PC-3 (cell line): ENCODE data around the gene MAK. TPM values are rescaled to one million over a fixed set of nuclear protein-coding genes. Genes with fewer than 3 reads are reported as not detected.
"Not testable (repeated sequence)": the region's sequence is repeated elsewhere in the genome, so short reads cannot be mapped to it uniquely, and the experiment has no call there.

Experiments
- ATAC-seq: fragments of 200-7000 bp; cut with Tn5 transposase; 2 replicates; pipeline ENCODE4 v1.9.1; 2020; ENCODE audit warnings: mild to moderate bottlenecking, moderate library complexity
- Bru-seq: library from RNA; stranded (reverse); fragments of 400-500 nt; gene quantifications from one replicate; lab custom pipeline; 2021; lab: Mats Ljungman, UMichigan
- BruChase-seq, 2 experiments: library from RNA; stranded (reverse); fragments of 400-500 nt; gene quantifications; one replicate each; lab custom pipeline; 2021; lab: Mats Ljungman, UMichigan
- BruUV-seq: library from RNA; stranded (reverse); fragments of 400-500 nt; replicated peaks from 2 replicates; lab custom pipeline; 2021; lab: Mats Ljungman, UMichigan
- CTCF ChIA-PET: fragments of 300-600 bp; sonication (Branson Sonifier 250); formaldehyde crosslinking; loops from one replicate; lab custom pipeline; 2022; ENCODE audit warnings: antibody characterized with exemption; lab: Charles Lee
- POLR2A ChIA-PET: fragments of 300-600 bp; sonication (Branson Sonifier 250); formaldehyde crosslinking; loops from one replicate; lab custom pipeline; 2022; ENCODE audit warnings: antibody characterized with exemption; ENCODE audit not compliant: unreplicated experiment; lab: Charles Lee
- DNase-seq: peaks from one replicate; pipeline ENCODE4 v3.0.0-alpha.2; 2015
- H2AFZ ChIP-seq: fragments of 300-600 bp; sonication (generic); 2 replicates; pipeline ENCODE4 v1.6.0; 2016; ENCODE audit warnings: antibody characterized with exemption, low read length
- H3F3A ChIP-seq: fragments of 300-600 bp; sonication (generic); one replicate; pipeline ENCODE4 v1.6.0; 2017; ENCODE audit warnings: antibody characterized with exemption, low read length, control low read depth, mild to moderate bottlenecking; ENCODE audit not compliant: unreplicated experiment
- H3K27ac ChIP-seq: fragments of 300-600 bp; sonication (generic); 2 replicates; pipeline ENCODE4 v1.5.1; 2016; ENCODE audit warnings: mild to moderate bottlenecking, low read length
- H3K27me3 ChIP-seq: fragments of 300-600 bp; sonication (generic); 2 replicates; pipeline ENCODE4 v1.6.1; 2016; ENCODE audit warnings: low read length, mixed read lengths
- H3K36me3 ChIP-seq: fragments of 300-600 bp; sonication (generic); 2 replicates; pipeline ENCODE4 v1.6.1; 2016; ENCODE audit warnings: low read depth, mixed run types, low read length, mixed read lengths
- H3K4me1 ChIP-seq: fragments of 300-600 bp; sonication (generic); 2 replicates; pipeline ENCODE4 v1.5.1; 2016; ENCODE audit warnings: low read length; ENCODE audit not compliant: insufficient read depth
- H3K4me2 ChIP-seq: fragments of 300-600 bp; sonication (generic); 2 replicates; pipeline ENCODE4 v1.6.0; 2016; ENCODE audit warnings: low read length
- H3K4me3 ChIP-seq: fragments of 300-600 bp; sonication (generic); 2 replicates; pipeline ENCODE4 v1.5.1; 2016; ENCODE audit warnings: mild to moderate bottlenecking, low read length, mixed read lengths
- H3K79me2 ChIP-seq: fragments of 300-600 bp; sonication (generic); 2 replicates; pipeline ENCODE4 v1.6.1; 2017; ENCODE audit warnings: low read length, mixed read lengths
- H3K9ac ChIP-seq: fragments of 300-600 bp; sonication (generic); 2 replicates; pipeline ENCODE4 v1.6.0; 2016; ENCODE audit warnings: mild to moderate bottlenecking, low read length
- H3K9me2 ChIP-seq: fragments of 300-600 bp; sonication (generic); replicated peaks from 2 replicates; pipeline ENCODE4 v1.6.1; 2016; ENCODE audit warnings: mixed run types, low read length, mixed read lengths
- H3K9me3 ChIP-seq: fragments of 300-600 bp; sonication (generic); 2 replicates; pipeline ENCODE4 v1.6.1; 2016; ENCODE audit warnings: low read length, mixed read lengths
- H4K20me1 ChIP-seq: fragments of 300-600 bp; sonication (generic); 2 replicates; pipeline ENCODE4 v1.6.1; 2016; ENCODE audit warnings: low read length, mixed read lengths
- CTCF ChIP-seq: fragments of 300-600 bp; sonication (generic); conservative IDR thresholded peaks from 2 replicates; pipeline ENCODE4 v1.5.1; 2017; ENCODE audit warnings: antibody characterized with exemption, low read depth, mild to moderate bottlenecking, low read length
- EZH2 ChIP-seq: fragments of 300-600 bp; sonication (generic); IDR thresholded peaks from one replicate; pipeline ENCODE4 v1.6.1; 2017; ENCODE audit warnings: antibody characterized with exemption, mild to moderate bottlenecking, low read length; ENCODE audit not compliant: unreplicated experiment
- EZH2phosphoT487 ChIP-seq: fragments of 300-600 bp; sonication (generic); IDR thresholded peaks from 2 replicates; pipeline ENCODE4 v1.6.1; 2018; ENCODE audit warnings: mild to moderate bottlenecking, antibody characterized with exemption, low read length, borderline replicate concordance
- intact Hi-C: fragments of 100-400 bp; cut with micrococcal nuclease; formaldehyde crosslinking; loops from 2 replicates; pipeline ENCODE4 v1.9.0; 2023
- long read RNA-seq: library from polyadenylated mRNA; unstranded; transcript quantifications from one replicate; pipeline ENCODE4 v2.0.0, GENCODE V29; 2021; ENCODE audit not compliant: unreplicated experiment
- total RNA-seq: library from RNA; depleted of rRNA; stranded (reverse); fragments of >200 nt; gene quantifications from 2 replicates; pipeline ENCODE4 v1.2.3, GENCODE V29; 2014; rRNA removed

MAK gene
- total RNA-seq (0.11 and 0.12 TPM in 2 replicates), Bru-seq, nascent RNA (percentile 17 among the genes with signal in this experiment), BruChase-seq, experiment 1, labeled RNA remaining after a 6-hour chase (percentile 16 among the genes with signal in this experiment), BruChase-seq, experiment 2, labeled RNA remaining after a 2-hour chase (percentile 14 among the genes with signal in this experiment)
- long read RNA-seq, partial matches to known transcripts: 0 of 6 reads
- long read RNA-seq, other reads (novel, unspliced or antisense): 6 of 6 reads

- Histone ChIP-seq H4K20me1 (no peaks in the 10 kb centered on the region), H3K9me3 (no peaks in the 10 kb centered on the region), H3K9me2 (no peaks in the 10 kb centered on the region), H3F3A (no peaks in the 10 kb centered on the region), H3K4me1 (peaks cover 6% of the 10 kb centered on the region; the same call in 1 of the 2 replicates), H3K4me3 (peak within 1 kb of the TSS; percentile 80), H3K9ac (peak within 1 kb of the TSS; percentile 45), H3K27me3 (peaks cover 15% of the 10 kb centered on the region; the same call in 1 of the 2 replicates), H3K36me3 (no peaks in the 10 kb centered on the region), H3K4me2 (peak within 1 kb of the TSS; percentile 92), H3K27ac (no peak within 1 kb of the TSS), H3K79me2 (no peaks in the 10 kb centered on the region), H2AFZ (peak within 1 kb of the TSS; percentile 86)
- POLR2A ChIA-PET: interaction anchor here (0.5 to 0.9 kb wide), 3 partner anchors 10 to 249 kb away, joined by 4 to 18 read pairs (median 4); no protein-coding TSS in a partner anchor
- intact Hi-C loops: no loop called here
- ATAC-seq (peak; percentile 89), DNase-seq (peak; percentile 92)
- TF ChIP-seq EZH2: no peak
- TF ChIP-seq EZH2phosphoT487: no peak
- TF ChIP-seq CTCF: no peak
- CTCF ChIA-PET: no interaction called here
- no TSS peak for BruUV-seq
Measured at GRCh38 chr6:10837995-10838793, at the start of gene MAK. Gene MAK, minus strand, starts transcription at chr6:10838539. Its CDS starts 7,891 bp downstream, at chr6:10830648.

GRCh38 chr6:10886691-10887502, 48.6 kb upstream of the MAK start, which contains the start of gene SYCP2L:
Gene SYCP2L, plus strand, starts transcription at chr6:10887052. Its CDS starts 75 bp downstream, at chr6:10887127.
- Histone ChIP-seq H3K36me3 (no peaks in the 10 kb centered on the region), H3K4me3 (no peak within 1 kb of the TSS), H4K20me1 (no peaks in the 10 kb centered on the region), H3K79me2 (no peaks in the 10 kb centered on the region), H3F3A (no peaks in the 10 kb centered on the region), H3K9me3 (no peaks in the 10 kb centered on the region), H3K27ac (no peak within 1 kb of the TSS), H3K4me1 (no peaks in the 10 kb centered on the region), H3K9ac (no peak within 1 kb of the TSS), H2AFZ (no peak within 1 kb of the TSS), H3K9me2 (no peaks in the 10 kb centered on the region), H3K4me2 (no peak within 1 kb of the TSS), H3K27me3 (peaks cover 9% of the 10 kb centered on the region; the same call in 1 of the 2 replicates)
- ChIA-PET CTCF (no interaction called here), POLR2A (no interaction called here)
- no peak for ATAC-seq
- no peak for TF ChIP-seq EZH2
- TF ChIP-seq CTCF: no peak
- TF ChIP-seq EZH2phosphoT487: no peak
- no TSS peak for BruUV-seq
- intact Hi-C loops: no loop called here
- DNase-seq: no peak

- H3F3A ChIP-seq, intact Hi-C loops, DNase-seq, H3K27me3 ChIP-seq, POLR2A ChIA-PET, CTCF ChIA-PET, ATAC-seq, H3K4me1 ChIP-seq, H3K4me3 ChIP-seq, H3K79me2 ChIP-seq, H3K9me3 ChIP-seq, H3K9me2 ChIP-seq, H2AFZ ChIP-seq, BruUV-seq, H3K27ac ChIP-seq, H3K9ac ChIP-seq, H4K20me1 ChIP-seq, H3K36me3 ChIP-seq, H3K4me2 ChIP-seq: not testable (repeated sequence)
Measured at GRCh38 chr6:10886365-10886690, 48.0 kb upstream of the MAK start.
